NCI-H748 (cell line): Measurements from ENCODE around the gene ANKRD12.
"Not testable (repeated sequence)": the region's sequence is repeated elsewhere in the genome, so short reads cannot be mapped to it uniquely, and the experiment has no call there.

Experiments used
- DNase-seq: peaks from one replicate; lab custom pipeline; 2025; ENCODE audit not compliant: unreplicated experiment; lab: John Stamatoyannopoulos, UW

Gene ANKRD12

DNA sequence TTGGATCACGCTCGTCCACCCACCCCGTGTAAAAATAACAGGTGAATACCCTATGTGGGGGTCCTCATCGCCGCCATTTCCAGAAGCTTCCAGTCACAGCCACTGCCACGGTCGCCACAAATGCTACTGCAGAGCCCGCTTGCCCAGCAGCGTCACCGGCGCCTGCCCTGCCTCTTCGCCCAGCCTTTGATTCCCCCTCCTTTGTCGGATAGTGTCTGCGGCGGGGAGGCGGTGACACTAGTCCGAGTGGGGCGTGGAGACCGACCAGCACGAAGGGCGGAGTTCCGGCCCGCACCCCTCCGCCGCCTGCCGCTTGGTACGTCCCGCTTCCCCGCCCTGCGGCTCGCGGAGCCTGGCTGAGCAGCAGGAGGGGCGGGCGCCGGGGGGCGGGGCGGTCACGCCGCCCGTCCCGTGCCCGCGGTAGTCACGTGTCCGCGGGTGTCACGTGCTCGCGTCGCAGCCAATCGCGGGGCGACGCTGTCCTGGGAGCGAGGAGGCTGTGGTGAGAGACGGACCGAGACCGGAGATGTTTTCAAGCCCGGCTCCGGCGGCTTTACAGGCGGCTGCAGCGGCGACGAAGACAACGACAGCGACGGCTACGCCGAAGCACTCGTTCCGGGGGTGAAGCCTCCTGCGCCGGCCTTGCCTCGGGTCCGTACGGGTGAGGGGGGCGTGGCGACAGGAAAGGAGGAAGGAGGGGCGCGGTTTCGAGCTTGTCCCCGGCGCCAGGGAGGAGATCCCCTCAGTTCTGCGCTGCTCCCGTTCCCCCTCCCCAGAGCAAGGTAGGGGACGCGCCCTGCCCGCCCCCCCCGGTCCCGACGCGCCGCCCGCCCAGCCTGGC, at the start of gene ANKRD12:
TSS of gene ANKRD12 (plus strand) at position 467 of the 841 bp plus-strand sequence. CDS start 45,652 bp downstream, outside the sequence.
- peak; percentile 99 for DNase-seq

DNA sequence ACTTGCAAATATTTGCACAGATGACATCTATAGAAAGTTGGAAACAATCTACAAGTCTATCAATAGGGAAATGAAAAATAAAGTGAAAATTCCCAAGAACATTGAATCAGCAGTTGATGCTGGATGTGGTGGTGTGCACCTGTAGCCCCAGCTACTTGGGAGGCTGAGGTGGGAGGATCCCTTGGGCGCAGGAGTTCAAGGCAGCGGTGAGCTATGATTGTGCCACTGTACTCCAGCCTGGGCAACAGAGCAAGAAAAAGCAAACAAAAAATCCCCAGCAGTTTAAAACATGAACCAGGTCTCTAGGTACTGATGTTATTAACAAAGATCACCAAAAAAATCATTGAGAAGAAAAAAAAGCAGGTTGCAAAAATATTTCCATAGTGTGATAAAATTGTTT, 49.4 kb upstream of the ANKRD12 start:
- no peak for DNase-seq

DNA sequence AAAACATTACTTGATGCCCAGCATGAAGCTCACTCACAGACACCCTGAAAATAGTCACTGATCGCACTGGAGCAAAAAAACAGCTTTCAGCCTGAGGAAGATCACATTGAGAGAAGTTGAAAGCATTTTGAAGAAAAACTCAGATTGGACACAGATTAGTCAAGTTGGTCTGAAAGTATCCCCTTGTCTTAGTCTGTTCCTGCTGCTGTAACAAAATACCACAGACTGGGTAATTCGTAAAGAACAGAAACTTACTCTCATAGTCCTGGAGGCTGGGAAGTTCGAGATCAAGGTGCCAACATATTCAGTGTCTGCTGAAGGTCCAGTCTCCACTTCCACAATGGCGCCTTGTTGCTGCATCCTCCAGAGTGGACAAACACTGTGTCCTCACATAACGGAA, 48.3 kb upstream of the ANKRD12 start:
- no peak for DNase-seq

DNA sequence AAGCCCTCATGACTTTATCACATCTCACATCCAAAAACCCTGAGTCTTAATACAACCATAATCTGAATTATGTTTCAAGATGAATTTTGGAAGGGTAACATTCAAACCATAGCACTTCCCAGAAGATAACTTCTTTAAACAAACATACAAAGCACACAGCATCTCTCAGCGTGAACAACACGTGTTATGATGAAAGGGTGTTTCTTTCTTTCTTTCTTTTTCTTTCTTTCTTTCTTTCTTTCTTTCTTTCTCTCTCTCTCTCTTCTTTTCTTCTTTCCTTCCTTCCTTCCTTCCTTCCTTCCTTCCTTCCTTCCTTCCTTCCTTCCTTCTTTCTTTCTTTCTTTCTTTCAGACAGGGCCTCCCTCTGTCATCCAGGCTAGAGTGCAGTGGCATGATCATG, 47.9 kb upstream of the ANKRD12 start:
- not testable (repeated sequence) for DNase-seq

DNA sequence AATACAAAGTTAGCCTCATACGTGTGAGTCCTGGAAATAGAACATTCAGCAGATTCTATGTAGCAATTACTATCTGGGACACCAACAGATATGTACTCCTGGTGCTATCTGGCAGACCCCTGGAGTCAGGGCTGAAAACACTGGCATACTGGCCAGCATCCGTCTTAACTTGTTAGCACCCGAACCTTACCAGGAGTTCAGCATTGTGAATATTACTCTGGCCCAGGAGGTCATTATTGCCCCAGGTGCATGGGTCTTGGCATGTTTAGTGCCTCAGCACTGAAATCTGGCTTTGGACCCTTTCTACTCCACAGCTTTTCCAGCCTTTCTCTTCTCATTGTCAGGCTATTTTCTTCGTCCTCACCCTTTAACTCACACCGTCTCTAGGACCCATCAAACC, 46.0 kb upstream of the ANKRD12 start:
- DNase-seq: no peak

DNA sequence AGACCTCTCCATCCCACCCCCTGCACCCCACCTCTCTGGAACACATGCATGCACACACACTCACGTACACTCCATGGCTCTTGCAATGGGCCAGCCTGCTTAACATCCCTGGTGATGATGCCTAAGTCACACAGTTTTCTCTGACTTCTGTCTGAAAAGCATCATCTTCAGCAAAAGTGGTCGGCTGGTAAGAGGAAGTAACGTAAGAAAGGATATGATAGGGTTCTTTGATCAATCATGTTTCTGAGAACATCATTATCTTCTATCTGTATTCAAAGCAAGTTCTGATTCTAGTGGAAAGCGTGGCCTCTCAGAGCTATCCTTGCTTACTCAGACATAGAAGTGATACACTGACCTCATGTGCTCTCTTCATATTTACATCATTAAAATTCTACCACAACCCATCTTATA, 45.5 kb upstream of the ANKRD12 start:
- DNase-seq: no peak

DNA sequence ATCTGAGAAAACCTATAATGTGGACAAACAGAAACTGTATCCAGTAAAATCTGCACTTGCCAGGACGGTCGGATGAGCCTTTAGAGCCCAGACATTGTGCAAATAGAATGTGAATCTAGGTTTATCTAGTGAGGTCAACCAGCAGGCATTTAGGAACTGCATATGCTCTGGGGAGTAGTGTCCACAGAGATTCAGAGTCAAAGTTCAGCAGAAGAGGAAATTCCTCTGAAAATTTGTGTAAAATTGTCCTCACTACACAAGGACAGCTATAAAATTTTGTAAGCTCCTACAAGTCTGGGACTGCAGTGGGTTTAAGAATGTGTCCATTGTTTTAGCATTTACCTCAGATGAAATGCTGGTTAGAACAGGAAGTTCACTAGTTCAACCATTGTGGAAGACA, 43.9 kb upstream of the ANKRD12 start:
- DNase-seq: no peak

DNA sequence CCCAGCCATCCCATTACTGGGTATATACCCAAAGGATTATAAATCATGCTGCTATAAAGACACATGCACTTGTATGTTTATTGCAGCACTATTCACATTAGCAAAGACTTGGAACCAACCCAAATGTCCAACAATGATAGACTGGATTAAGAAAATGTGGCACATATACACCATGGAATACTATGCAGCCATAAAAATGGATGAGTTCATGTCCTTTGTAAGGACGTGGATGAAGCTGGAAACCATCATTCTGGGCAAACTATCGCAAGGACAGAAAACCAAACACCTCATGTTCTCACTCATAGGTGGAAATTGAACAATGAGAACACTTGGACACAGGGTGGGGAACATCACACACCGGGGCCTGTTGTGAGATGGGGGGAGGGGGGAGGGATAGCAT, 43.5 kb upstream of the ANKRD12 start:
- DNase-seq: not testable (repeated sequence)

DNA sequence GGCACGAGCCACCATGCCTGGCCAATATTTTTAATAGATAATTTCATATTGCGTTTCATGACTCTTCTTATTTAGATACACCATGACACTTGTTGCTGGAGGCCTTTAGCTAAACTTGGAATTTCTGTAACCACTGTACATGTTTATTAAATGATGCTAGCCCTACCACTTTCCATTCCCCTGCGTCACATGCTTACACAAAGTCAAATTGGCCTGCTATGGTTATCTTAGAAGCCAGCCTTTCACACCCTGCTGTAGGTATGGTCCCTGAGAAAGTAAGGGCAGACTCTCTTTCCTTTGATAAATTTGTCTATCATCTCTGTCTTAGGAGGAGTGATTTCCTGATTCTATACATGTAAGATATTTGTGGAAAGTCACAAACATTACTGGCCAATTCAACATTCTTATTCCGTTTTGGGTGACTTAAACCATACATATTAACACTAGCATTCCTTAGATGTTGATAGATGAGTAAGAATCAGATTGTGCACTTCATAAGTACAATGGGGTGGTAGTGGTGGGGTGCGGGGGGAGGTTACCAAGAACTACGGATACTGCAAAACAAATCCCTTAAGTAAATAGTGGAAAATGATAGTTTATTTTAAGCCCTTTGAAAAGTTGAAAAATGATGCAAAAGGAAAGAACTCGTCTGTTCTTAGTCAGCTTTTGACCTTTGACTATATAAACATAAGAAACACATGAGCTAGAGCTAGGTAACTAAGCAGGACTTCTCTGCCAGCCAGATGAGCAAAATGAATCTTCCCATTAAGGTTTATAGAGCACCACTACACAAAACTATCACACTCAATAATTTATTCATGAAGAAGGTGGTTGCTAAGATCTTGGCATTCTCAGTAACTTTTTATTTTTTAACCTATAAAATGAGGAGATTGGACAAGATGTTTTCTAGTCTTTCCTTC, 42.0 kb upstream of the ANKRD12 start:
- no peak for DNase-seq

DNA sequence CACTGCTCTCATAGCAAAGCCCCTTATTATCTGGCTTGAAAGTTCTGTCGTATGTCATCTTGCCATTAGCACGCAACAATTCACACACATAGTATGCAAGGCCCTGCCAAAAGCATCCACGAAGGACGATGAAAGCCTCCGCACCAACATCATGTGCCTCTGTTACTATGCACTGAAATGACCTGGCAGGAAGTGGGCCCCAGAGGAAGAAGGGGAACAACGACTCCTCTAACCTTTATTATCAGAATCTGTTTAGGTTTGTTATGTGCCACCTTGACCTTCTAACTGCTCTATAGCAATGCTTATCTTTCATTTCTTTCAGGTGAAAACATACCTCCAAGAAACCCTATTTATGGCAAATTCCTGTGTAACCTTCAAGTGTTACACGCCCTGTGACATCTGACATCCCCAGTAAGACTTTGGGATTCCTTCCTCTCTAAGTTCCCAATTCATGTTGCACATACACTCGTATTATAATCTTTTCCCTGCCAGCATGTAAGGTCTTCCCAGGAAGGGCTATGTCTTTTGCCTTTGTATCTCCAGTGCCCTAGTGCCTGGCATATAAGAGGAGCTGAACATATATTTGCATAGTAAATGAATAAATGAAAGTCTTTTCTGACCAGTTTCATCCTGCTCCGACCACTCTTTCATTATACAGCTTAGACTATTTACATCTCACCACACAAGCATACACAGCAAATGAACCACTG, 41.1 kb upstream of the ANKRD12 start:
- DNase-seq: no peak

DNA sequence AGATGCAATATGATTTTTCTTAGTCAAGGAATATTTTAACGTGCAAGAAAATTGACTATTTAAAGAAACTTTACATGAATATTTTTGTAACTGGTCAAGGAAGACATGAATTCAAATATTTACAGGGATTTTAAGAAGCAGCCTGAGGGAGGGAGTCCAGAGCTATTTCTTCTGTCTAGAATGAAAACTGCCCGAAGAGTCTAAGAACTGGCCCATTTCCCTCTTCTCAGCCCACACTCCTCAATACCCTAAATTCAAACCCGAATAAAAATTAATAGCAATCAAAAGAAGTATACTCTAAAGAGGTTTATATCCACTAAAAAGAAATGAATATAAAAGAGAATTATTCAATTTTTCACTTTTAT, 40.6 kb upstream of the ANKRD12 start:
- no peak for DNase-seq

DNA sequence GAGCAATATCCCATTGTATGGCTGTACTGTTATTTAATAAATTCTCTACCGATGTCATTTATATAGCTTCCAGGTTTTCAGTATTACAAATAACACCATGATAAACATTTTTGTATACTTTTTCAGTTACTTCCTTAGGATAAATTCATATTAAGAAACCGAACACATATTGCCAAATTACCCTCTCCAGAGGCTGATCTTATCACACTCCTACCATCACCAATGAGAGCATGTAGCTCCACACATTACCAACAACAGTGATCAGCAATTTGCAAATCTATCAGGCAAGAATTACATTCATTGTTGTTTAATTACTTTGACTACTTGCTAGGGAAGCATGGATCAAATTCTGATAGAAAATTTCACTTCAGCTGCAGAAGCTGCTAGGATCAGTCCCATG, 39.9 kb upstream of the ANKRD12 start:
- DNase-seq: no peak

DNA sequence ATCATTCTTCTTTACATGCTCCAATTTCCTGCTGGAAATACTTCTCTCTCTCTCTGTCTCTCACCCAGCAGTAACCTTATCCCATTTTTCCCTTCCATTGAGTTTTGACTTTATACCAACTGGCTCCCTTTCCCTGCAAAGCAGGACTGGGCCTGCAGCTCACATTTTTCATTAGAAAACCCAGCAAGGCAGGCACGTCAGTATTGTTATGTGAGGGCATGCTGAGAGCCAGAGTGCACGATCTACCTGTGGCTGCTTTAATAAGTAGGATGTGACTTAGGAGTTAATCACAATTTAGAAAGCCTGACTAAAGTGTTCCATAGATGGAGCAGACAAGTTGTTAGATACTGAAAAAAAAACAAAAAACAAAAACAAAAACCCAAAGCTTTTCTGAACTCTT, 39.2 kb upstream of the ANKRD12 start:
- no peak for DNase-seq

DNA sequence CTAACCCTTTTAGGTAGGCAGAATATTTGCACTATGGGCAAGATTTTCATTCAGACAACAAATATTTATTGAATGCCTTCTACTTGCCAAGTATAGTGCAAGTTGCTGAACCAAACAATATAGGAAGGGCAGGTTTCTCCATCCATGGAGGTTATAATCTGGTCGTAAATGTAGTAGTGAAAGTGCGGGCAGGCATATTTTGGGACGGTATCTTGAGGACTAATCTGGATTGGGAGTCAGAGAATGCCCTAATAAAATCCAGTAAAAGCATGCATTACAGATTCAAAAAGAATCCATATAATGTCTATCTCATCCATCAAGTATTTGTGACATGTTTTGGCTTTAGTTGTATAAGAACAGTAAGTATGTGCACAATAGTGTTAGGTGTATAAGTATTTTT, 35.8 kb upstream of the ANKRD12 start:
- DNase-seq: no peak

DNA sequence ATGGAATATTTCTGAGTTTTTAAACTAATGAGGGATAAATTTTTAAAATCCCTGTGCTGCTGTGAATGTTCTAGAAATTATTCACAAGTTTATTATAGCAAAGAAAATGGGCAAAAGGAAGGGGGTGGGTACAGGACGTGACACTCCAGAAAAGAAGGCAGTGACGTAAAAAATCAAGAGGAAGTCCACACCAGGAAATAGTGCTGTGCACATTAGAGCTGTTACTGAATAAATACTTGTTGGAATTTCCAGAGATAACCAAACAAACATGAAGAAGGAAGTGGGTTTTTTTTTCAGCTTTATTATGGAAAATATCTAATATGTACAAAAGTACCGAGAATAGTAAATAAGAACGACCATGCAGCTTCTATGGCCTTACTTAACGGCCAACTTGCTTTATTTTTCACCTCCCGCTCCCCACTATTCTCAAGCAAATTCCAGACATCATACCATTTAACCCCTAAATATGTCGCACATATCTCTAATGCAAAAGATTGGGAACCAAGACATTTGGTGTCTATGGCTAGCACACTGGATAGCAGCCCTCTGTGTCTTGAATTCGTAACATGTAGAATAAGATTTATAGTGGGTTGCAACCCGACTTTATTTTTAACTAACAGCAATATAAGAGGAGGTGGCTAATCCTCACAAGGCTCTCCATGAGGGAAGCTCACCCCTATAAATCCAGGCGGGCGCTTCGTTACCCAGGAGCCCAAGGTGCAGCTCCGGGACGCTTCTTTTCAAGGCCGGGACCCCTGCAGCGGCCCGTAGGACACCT, 34.7 kb upstream of the ANKRD12 start:
- peak; percentile 34 for DNase-seq

DNA sequence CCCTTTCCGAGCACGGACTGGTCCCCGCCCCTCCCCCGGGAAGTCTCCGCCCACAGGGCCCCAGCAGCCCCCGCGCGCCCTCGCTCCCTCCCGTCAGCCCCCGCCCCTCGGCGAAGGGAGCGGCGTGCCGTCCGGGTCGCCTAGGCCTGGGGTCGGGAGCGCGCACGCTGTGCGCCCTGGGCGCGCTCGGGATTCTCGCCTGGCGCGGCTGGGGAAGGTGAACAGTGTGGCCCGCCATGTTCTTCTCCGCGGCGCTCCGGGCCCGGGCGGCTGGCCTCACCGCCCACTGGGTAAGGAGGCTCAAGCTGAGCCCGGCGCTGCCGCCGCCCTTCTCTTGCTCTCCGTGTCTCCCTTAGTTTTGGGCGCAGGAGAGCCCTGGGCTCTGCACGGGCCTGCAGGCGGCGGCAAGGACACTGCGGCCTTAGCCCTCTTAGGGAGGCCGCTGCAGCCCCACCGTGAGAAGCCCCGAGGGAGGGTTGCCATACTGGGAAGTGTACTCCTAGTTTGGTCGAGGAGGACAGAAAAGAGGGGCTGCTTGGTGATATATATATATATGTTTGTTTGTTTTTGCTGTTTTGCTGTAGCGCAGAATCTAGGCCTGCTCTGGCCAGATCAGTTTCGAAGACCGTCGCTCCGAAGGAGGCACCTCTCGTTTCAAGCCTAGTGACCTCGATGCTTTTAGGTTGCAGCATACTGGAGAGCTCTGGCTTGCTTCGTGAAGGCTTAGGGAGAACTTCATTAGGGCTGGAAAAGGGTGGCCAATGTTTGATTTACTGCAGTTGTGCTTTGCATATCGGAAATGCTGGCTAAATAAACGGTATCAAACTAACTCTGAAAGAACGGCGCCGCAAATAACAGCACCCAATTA, 33.8 kb upstream of the ANKRD12 start, which contains the start of gene NDUFV2:
TSS of gene NDUFV2 (plus strand) at position 192 of the 868 bp plus-strand sequence. CDS start at position 237, 45 bp downstream.
- DNase-seq: peak; percentile 98

DNA sequence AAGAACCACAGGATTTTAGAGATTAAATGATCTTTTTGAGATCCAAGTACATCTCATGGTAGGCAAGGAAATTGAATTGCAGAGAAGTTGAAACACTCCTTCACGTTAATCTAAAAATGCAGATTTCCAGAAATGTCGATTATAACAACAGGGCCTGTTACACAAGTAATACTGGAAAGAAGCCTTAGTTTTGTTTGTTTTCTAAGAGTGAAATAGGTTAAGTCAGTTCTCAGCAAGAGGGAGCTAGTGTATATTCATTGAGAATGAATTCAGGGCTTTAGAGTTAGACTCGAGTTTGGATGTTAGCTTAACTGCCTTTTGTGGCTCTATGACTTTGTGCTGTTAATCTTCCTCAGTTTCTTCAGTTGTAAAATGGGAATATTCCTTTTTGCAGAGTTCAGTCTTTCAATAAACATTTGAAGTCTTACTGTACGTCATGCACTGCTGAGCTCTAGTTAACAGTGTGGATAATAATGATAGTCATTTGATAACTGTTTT, 33.2 kb upstream of the ANKRD12 start:
- DNase-seq: peak; percentile 27

DNA sequence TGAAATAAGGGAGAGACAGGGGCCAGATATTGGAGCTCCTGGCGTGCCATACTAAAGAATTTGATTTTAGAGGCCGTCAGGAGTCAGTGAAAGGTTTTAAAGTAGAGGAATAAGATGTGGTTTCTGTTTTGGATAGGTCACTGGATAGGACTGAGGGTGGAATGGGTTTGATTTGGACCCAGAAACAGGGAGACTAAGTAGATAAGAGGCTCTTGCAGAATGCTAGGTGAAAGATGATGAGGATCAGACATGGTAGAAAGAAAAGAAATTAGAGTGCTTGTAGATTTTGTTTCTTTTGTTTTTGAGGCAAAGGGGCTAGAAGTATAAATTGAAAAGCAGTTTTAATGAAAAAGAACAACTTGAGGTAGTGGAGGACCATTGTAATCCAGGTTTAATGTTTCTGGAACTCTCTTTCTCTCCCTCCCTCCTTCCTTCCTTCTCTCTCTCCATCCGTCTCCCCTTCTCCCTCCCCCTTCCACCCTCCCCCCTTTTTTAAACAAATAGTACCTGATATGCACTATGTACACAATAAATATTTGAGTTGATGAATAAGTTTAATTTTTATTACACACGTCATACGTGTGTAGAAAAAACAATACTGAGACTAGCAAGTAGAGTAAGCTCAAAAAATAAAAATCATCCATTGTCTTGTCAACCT, 32.2 kb upstream of the ANKRD12 start:
- DNase-seq: no peak

DNA sequence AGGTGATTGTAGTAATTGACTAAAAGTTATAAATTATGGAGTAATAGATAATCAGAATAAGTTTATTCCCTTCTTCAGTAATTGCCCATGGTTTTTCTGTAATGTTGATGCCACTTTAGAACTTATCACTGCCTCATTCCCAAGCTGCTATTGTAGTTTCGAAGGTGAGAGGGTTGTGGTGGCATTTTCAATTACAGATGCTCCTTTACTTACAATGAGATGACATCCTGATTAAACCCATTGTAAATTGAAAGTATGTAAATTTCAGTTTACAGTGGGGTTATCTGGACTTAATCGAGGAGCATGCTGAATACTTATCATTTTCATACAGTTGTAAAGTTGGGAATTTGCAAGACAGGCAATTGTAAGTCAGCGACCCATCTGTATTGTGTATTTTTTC, 31.2 kb upstream of the ANKRD12 start:
- DNase-seq: no peak
